Measurements from ENCODE around the gene TOGARAM2.

TOGARAM2 gene

GRCh38 chr2:29061616-29062015, 80.5 kb downstream of the TOGARAM2 start:
- H4K20me1 ChIP-seq (ENCODE audit: insufficient read depth, low read length): no peaks in the 10 kb centered on the region
- H2AFZ ChIP-seq (ENCODE audit: low read depth, low read length): no peak overlapping the region
- no peak overlapping the region for H3K9ac ChIP-seq (ENCODE audit: low read length)
- no peak overlapping the region for H3K4me3 ChIP-seq (ENCODE audit: low read length)
- no peak for TF ChIP-seq EZH2phosphoT487 (IDR thresholded peaks at IDR 0.05; ENCODE audit: low read depth)
- no peak overlapping the region for H3K4me2 ChIP-seq (ENCODE audit: low read length)
- 0 out of 2 replicates have a peak, but pooled peaks cover 8% of the 10 kb centered on the region for H3K27me3 ChIP-seq (ENCODE audit: low read depth, low read length)
- no peak overlapping the region for H3K27ac ChIP-seq (ENCODE audit: low read length)
- no peaks in the 10 kb centered on the region for H3K9me3 ChIP-seq (ENCODE audit: insufficient read depth, low read length)
- H3K79me2 ChIP-seq (ENCODE audit: low read length): no peaks in the 10 kb centered on the region
- no peaks in the 10 kb centered on the region for H3K4me1 ChIP-seq (ENCODE audit: low read length)
- H3K36me3 ChIP-seq (replicated peaks; ENCODE audit: low read depth, low read length): no peaks in the 10 kb centered on the region

GRCh38 chr2:29062371-29062770, 81.3 kb downstream of the TOGARAM2 start:
- Histone ChIP-seq H3K27ac (ENCODE audit: low read length) (no peak overlapping the region), H3K4me2 (ENCODE audit: low read length) (no peak overlapping the region), H3K4me3 (ENCODE audit: low read length) (no peak overlapping the region), H3K36me3 (replicated peaks; ENCODE audit: low read depth, low read length) (no peaks in the 10 kb centered on the region), H3K27me3 (ENCODE audit: low read depth, low read length) (0 out of 2 replicates have a peak, but pooled peaks cover 8% of the 10 kb centered on the region), H3K79me2 (ENCODE audit: low read length) (no peaks in the 10 kb centered on the region), H4K20me1 (ENCODE audit: insufficient read depth, low read length) (no peaks in the 10 kb centered on the region), H3K9me3 (ENCODE audit: insufficient read depth, low read length) (no peaks in the 10 kb centered on the region), H3K4me1 (ENCODE audit: low read length) (no peaks in the 10 kb centered on the region), H3K9ac (ENCODE audit: low read length) (no peak overlapping the region), H2AFZ (ENCODE audit: low read depth, low read length) (no peak overlapping the region)
- TF ChIP-seq EZH2phosphoT487 (IDR thresholded peaks at IDR 0.05; ENCODE audit: low read depth): no peak
- TF ChIP-seq, protein P1, sequence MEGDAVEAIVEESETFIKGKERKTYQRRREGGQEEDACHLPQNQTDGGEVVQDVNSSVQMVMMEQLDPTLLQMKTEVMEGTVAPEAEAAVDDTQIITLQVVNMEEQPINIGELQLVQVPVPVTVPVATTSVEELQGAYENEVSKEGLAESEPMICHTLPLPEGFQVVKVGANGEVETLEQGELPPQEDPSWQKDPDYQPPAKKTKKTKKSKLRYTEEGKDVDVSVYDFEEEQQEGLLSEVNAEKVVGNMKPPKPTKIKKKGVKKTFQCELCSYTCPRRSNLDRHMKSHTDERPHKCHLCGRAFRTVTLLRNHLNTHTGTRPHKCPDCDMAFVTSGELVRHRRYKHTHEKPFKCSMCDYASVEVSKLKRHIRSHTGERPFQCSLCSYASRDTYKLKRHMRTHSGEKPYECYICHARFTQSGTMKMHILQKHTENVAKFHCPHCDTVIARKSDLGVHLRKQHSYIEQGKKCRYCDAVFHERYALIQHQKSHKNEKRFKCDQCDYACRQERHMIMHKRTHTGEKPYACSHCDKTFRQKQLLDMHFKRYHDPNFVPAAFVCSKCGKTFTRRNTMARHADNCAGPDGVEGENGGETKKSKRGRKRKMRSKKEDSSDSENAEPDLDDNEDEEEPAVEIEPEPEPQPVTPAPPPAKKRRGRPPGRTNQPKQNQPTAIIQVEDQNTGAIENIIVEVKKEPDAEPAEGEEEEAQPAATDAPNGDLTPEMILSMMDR (IDR thresholded peaks at IDR 0.05; ENCODE audit: low read depth, low read length): no peak

- Histone ChIP-seq H3K36me3 (replicated peaks; ENCODE audit: low read depth, low read length) (no peaks in the 10 kb centered on the region), H3K4me3 (ENCODE audit: low read length) (no peak overlapping the region), H3K4me1 (ENCODE audit: low read length) (no peaks in the 10 kb centered on the region), H3K27ac (ENCODE audit: low read length) (no peak overlapping the region), H3K27me3 (ENCODE audit: low read depth, low read length) (0 out of 2 replicates have a peak, but pooled peaks cover 8% of the 10 kb centered on the region), H2AFZ (ENCODE audit: low read depth, low read length) (no peak overlapping the region), H3K9me3 (ENCODE audit: insufficient read depth, low read length) (no peaks in the 10 kb centered on the region), H3K4me2 (ENCODE audit: low read length) (no peak overlapping the region), H3K9ac (ENCODE audit: low read length) (no peak overlapping the region), H3K79me2 (ENCODE audit: low read length) (no peaks in the 10 kb centered on the region), H4K20me1 (ENCODE audit: insufficient read depth, low read length) (no peaks in the 10 kb centered on the region)
- no peak for TF ChIP-seq EZH2phosphoT487 (IDR thresholded peaks at IDR 0.05; ENCODE audit: low read depth)
- TF ChIP-seq, protein P1 (IDR thresholded peaks at IDR 0.05; ENCODE audit: low read depth, low read length): no peak
These were observed 82.0 kb downstream of the TOGARAM2 start for GRCh38 chr2:29063056-29063455.

GRCh38 chr2:29063646-29064345, 82.7 kb downstream of the TOGARAM2 start:
- Histone ChIP-seq H3K4me2 (ENCODE audit: low read length) (no peak overlapping the region), H3K79me2 (ENCODE audit: low read length) (no peaks in the 10 kb centered on the region), H3K9me3 (ENCODE audit: insufficient read depth, low read length) (no peaks in the 10 kb centered on the region), H3K27me3 (ENCODE audit: low read depth, low read length) (0 out of 2 replicates have a peak, but pooled peaks cover 9% of the 10 kb centered on the region), H3K9ac (ENCODE audit: low read length) (no peak overlapping the region), H3K27ac (ENCODE audit: low read length) (no peak overlapping the region), H3K36me3 (replicated peaks; ENCODE audit: low read depth, low read length) (no peaks in the 10 kb centered on the region), H3K4me1 (ENCODE audit: low read length) (no peaks in the 10 kb centered on the region), H2AFZ (ENCODE audit: low read depth, low read length) (no peak overlapping the region), H4K20me1 (ENCODE audit: insufficient read depth, low read length) (no peaks in the 10 kb centered on the region), H3K4me3 (ENCODE audit: low read length) (no peak overlapping the region)
- no peak for TF ChIP-seq EZH2phosphoT487 (IDR thresholded peaks at IDR 0.05; ENCODE audit: low read depth)
- TF ChIP-seq, protein P1 (IDR thresholded peaks at IDR 0.05; ENCODE audit: low read depth, low read length): no peak

All from OCI-LY3 (cell line).